Right lobe of liver (tissue), 6 donors: Measurements from ENCODE around the gene NLRP6. TPM values are rescaled to one million over a fixed set of nuclear protein-coding genes. Genes with fewer than 3 reads are reported as not detected.
"Not testable (repeated sequence)": the region's sequence is repeated elsewhere in the genome, so short reads cannot be mapped to it uniquely, and the experiment has no call there.

Source experiments
- ATAC-seq, 4 donors: fragments of 200-7000 bp; cut with Tn5 transposase; one replicate each; pipeline ENCODE4 v1.9.1; 2020; ENCODE audit warnings: mild to moderate bottlenecking in 4 of 4, moderate library complexity in 4 of 4
- DNase-seq, 3 donors: peaks; one replicate each; pipeline ENCODE4 v3.0.0-alpha.2; 2020
- H3K27ac ChIP-seq, 3 donors: fragments of 200-600 bp; one replicate each; pipeline ENCODE4 v1.8.0; 2022
- H3K27me3 ChIP-seq, 2 donors: fragments of 200-600 bp; one replicate each; pipeline ENCODE4 v1.8.0; 2022
- H3K36me3 ChIP-seq, 4 donors: fragments of 200-600 bp; sonication (generic) in 1 of 4; one replicate each; pipeline versions ENCODE4 v1.5.1 to v1.8.0; 2017 to 2022; ENCODE audit warnings: control low read depth in 1 of 4
- H3K4me1 ChIP-seq, 4 donors: fragments of 200-600 bp; sonication (generic) in 1 of 4; one replicate each; pipeline versions ENCODE4 v1.5.1 to v1.8.0; 2017 to 2022; ENCODE audit warnings: control low read depth in 1 of 4
- H3K4me3 ChIP-seq, 3 donors: fragments of 200-600 bp; one replicate each; pipeline ENCODE4 v1.8.0; 2022
- H3K9me3 ChIP-seq, 4 donors: fragments of 200-600 bp; sonication (generic) in 1 of 4; one replicate each; pipeline versions ENCODE4 v1.5.1 to v1.8.0; 2017 to 2022; ENCODE audit warnings: control low read depth in 1 of 4
- CTCF ChIP-seq, 4 donors: fragments of 200-600 bp in 3 of 4; fragments of 450-650 bp in 1 of 4; IDR thresholded peaks; one replicate each; pipeline versions ENCODE4 v1.5.1 to v1.8.0; 2016 to 2022; ENCODE audit warnings: antibody characterized with exemption in 4 of 4, mild to moderate bottlenecking in 2 of 4
- POLR2A ChIP-seq: fragments of 450-650 bp; IDR thresholded peaks from one replicate; pipeline ENCODE4 v1.6.1; 2017; ENCODE audit warnings: antibody characterized with exemption, mild to moderate bottlenecking
- WGBS: methylation state at CpG from one replicate; pipeline ENCODE4 v1.1.6; 2018; ENCODE audit warnings: low coverage, low lambda C conversion rate; ENCODE audit not compliant: insufficient coverage; ENCODE audit errors: missing lambda C conversion rate; 5-methylcytosine and 5-hydroxymethylcytosine counted together
- intact Hi-C, 2 donors: fragments of 100-400 bp; cut with DNase I; formaldehyde crosslinking; loops; one replicate each; pipeline versions ENCODE4 v1.11.2 to v1.14.1; 2022
- total RNA-seq, 6 experiments: library from RNA; depleted of rRNA in 2 of 6; stranded (reverse); fragments of >200 nt in 2 of 6; fragmentation: NEBNext Ultra II Directional in 3 of 6; extraction: Animal tissue kit (Norgen Biotek cat#: 25700) in 3 of 6; gene quantifications; one replicate each; pipeline versions ENCODE4 v1.1.0 to v1.2.4, GENCODE V29; 2016 to 2023
- donor health status: DM: no; HTN: yes; CAD: no.
- donor health status: DM: no; HTN: no; CAD: no.
- donor health status: DM: no; HTN: no; CAD: no.
- donor health status: DM: no; HTN: yes; CAD: no.
- donor health status: DM: no; HTN: yes; CAD: no.

Gene NLRP6
- total RNA-seq, 6 experiments from 2014 or later = 0.22 to 6.2 (median 1.6) TPM

GRCh38 chr11:284105-285020 is 6.2 kb downstream of the NLRP6 start:
- Histone ChIP-seq H3K27ac (no peak overlapping the region), H3K4me1 (peaks cover 0 to 14% (median 6%) of the 10 kb centered on the region in 4 donors), H3K27me3 (no peaks in the 10 kb centered on the region), H3K9me3 (no peaks in the 10 kb centered on the region), H3K4me3 (no peak overlapping the region), H3K36me3 (no peaks in the 10 kb centered on the region)
- intact Hi-C loops = no loop called here
- DNase-seq (peak in 1 of 3 donors; percentile 55), ATAC-seq (no peak)
- WGBS = no CpG with 5 or more reads among the region's 24 CpGs
- TF ChIP-seq CTCF (IDR thresholded peaks at IDR 0.05) (no peak), POLR2A (no peak)

GRCh38 chr11:285021-285893 is 7.0 kb downstream of the NLRP6 start:
- Histone ChIP-seq H3K4me1 (peaks cover 0 to 14% (median 3%) of the 10 kb centered on the region in 4 donors), H3K4me3 (no peak overlapping the region), H3K9me3 (no peaks in the 10 kb centered on the region), H3K27me3 (no peaks in the 10 kb centered on the region), H3K27ac (no peak overlapping the region), H3K36me3 (no peaks in the 10 kb centered on the region)
- ATAC-seq (no peak), DNase-seq (peak in 1 of 3 donors; percentile 23)
- 80% methylated on average over 18 of the region's 29 CpGs for WGBS
- TF ChIP-seq POLR2A (no peak), CTCF (IDR thresholded peaks at IDR 0.05) (no peak)
- intact Hi-C loops = no loop called here

- no peak for ATAC-seq
- DNase-seq = no peak
- WGBS = 78% methylated on average over 3 of the region's 8 CpGs
- Histone ChIP-seq H3K27me3 (no peaks in the 10 kb centered on the region), H3K4me3 (no peak overlapping the region), H3K36me3 (no peaks in the 10 kb centered on the region), H3K9me3 (no peaks in the 10 kb centered on the region), H3K27ac (no peak overlapping the region), H3K4me1 (peaks cover 0 to 10% (median under 1%) of the 10 kb centered on the region in 4 donors)
- no peak for TF ChIP-seq CTCF (IDR thresholded peaks at IDR 0.05)
- no peak for TF ChIP-seq POLR2A
- intact Hi-C loops = no loop called here
Observed at GRCh38 chr11:285894-286220, 7.7 kb downstream of the NLRP6 start.

- H3K27me3 ChIP-seq, H3K4me3 ChIP-seq, H3K4me1 ChIP-seq, intact Hi-C loops, H3K9me3 ChIP-seq, ATAC-seq, H3K36me3 ChIP-seq: not testable (repeated sequence)
- peak; percentile 20 to 56 (median 53) for DNase-seq
- H3K27ac ChIP-seq = peak overlapping the region in 1 of 3 donors; percentile 85
- 63% methylated on average over 27 of the region's 27 CpGs for WGBS
Observed at GRCh38 chr11:286977-287820, 9.0 kb downstream of the NLRP6 start.
